WTC11 (cell line): ENCODE data around the gene FANCI. TPM values are rescaled to one million over a fixed set of nuclear protein-coding genes. Genes with fewer than 3 reads are reported as not detected.

ENCODE experiments used
- ATAC-seq: fragments of 200-7000 bp; cut with Tn5 transposase; 2 replicates; pipeline ENCODE4 v1.10.0; 2021; ENCODE audit warnings: mild to moderate bottlenecking, moderate library complexity
- CTCF ChIA-PET: fragments of 300-600 bp; sonication (Branson Sonifier 250); formaldehyde crosslinking; loops from one replicate; lab custom pipeline; 2021; ENCODE audit warnings: antibody characterized with exemption; lab: Charles Lee
- POLR2A ChIA-PET: fragments of 350-600 bp; sonication (Branson Sonifier 250); formaldehyde crosslinking; loops from one replicate; lab custom pipeline; 2021; ENCODE audit warnings: antibody characterized with exemption; lab: Charles Lee
- DNase-seq: peaks from one replicate; pipeline ENCODE4 v3.0.0; 2021; ENCODE audit warnings: low spot score
- H3K27ac Mint-ChIP-seq: 2 replicates; pipeline ENCODE4 v1.8.0; 2021; ENCODE audit warnings: mixed read lengths
- H3K27me3 Mint-ChIP-seq: 2 replicates; pipeline ENCODE4 v1.8.0; 2021; ENCODE audit warnings: low read depth, mild to moderate bottlenecking, moderate library complexity, mixed read lengths
- H3K36me3 Mint-ChIP-seq: 2 replicates; pipeline ENCODE4 v1.8.0; 2021; ENCODE audit warnings: mixed read lengths
- H3K4me1 Mint-ChIP-seq: 2 replicates; pipeline ENCODE4 v1.8.0; 2022; ENCODE audit warnings: mixed read lengths
- H3K4me3 Mint-ChIP-seq: 2 replicates; pipeline ENCODE4 v1.8.0; 2021; ENCODE audit warnings: mild to moderate bottlenecking, moderate library complexity, mixed read lengths
- H3K9me3 Mint-ChIP-seq: 2 replicates; pipeline ENCODE4 v1.8.0; 2021; ENCODE audit warnings: mixed read lengths
- AFF4 ChIP-seq: sonication (generic); formaldehyde crosslinking; IDR thresholded peaks from 2 replicates; pipeline ENCODE4 v1.8.1; 2023; ENCODE audit warnings: mild to moderate bottlenecking, missing genetic modification reagents, borderline replicate concordance
- AR ChIP-seq: fragments of 250-450 bp; sonication (Bioruptor Pico); IDR thresholded peaks from 2 replicates; pipeline ENCODE4 v1.9.0; 2021; ENCODE audit warnings: mild to moderate bottlenecking
- ARID4B ChIP-seq: sonication (generic); formaldehyde crosslinking; IDR thresholded peaks from 2 replicates; pipeline ENCODE4 v1.8.0; 2023; ENCODE audit warnings: missing genetic modification reagents, mild to moderate bottlenecking, borderline replicate concordance
- ATF6 ChIP-seq: sonication (generic); formaldehyde crosslinking; IDR thresholded peaks from 2 replicates; pipeline ENCODE4 v1.8.1; 2023; ENCODE audit warnings: mild to moderate bottlenecking, missing genetic modification reagents
- CREB1 ChIP-seq: sonication (generic); formaldehyde crosslinking; IDR thresholded peaks from 2 replicates; pipeline ENCODE4 v1.8.0; 2023; ENCODE audit warnings: mild to moderate bottlenecking, missing genetic modification reagents
- HMGA2 ChIP-seq: fragments of 250-450 bp; sonication (Bioruptor Pico); IDR thresholded peaks from 2 replicates; pipeline ENCODE4 v1.4.0; 2021; ENCODE audit warnings: mild to moderate bottlenecking, moderate library complexity
- IRF2 ChIP-seq: sonication (generic); formaldehyde crosslinking; IDR thresholded peaks from 2 replicates; pipeline ENCODE4 v1.8.0; 2022; ENCODE audit warnings: low read depth, missing genetic modification reagents, borderline replicate concordance
- RELA ChIP-seq: sonication (generic); formaldehyde crosslinking; IDR thresholded peaks from 2 replicates; pipeline ENCODE4 v1.8.1; 2022; ENCODE audit warnings: missing genetic modification reagents, mild to moderate bottlenecking, borderline replicate concordance
- TEAD1 ChIP-seq: sonication (generic); formaldehyde crosslinking; IDR thresholded peaks from 2 replicates; pipeline ENCODE4 v1.8.0; 2022; ENCODE audit warnings: mild to moderate bottlenecking, missing genetic modification reagents
- ZNF396 ChIP-seq: fragments of 250-450 bp; sonication (Bioruptor Pico); IDR thresholded peaks from 2 replicates; pipeline ENCODE4 v1.8.0; 2021; ENCODE audit warnings: mild to moderate bottlenecking, moderate library complexity, borderline replicate concordance
- total RNA-seq: library from RNA; stranded (reverse); gene quantifications from 3 replicates; pipeline ENCODE4 v1.2.3, GENCODE V29; 2021
- TF ChIP-seq, protein P1 (sequence below): sonication (generic); formaldehyde crosslinking; IDR thresholded peaks from 2 replicates; pipeline ENCODE4 v1.8.0; 2022; ENCODE audit warnings: mild to moderate bottlenecking, missing genetic modification reagents
- TF ChIP-seq, protein P2 (sequence below): sonication (generic); formaldehyde crosslinking; IDR thresholded peaks from 2 replicates; pipeline ENCODE4 v1.8.1; 2023; ENCODE audit warnings: mild to moderate bottlenecking, missing genetic modification reagents, moderate library complexity

Gene FANCI
- total RNA-seq, 1 experiment from 2014 or later, result 108 TPM

DNA sequence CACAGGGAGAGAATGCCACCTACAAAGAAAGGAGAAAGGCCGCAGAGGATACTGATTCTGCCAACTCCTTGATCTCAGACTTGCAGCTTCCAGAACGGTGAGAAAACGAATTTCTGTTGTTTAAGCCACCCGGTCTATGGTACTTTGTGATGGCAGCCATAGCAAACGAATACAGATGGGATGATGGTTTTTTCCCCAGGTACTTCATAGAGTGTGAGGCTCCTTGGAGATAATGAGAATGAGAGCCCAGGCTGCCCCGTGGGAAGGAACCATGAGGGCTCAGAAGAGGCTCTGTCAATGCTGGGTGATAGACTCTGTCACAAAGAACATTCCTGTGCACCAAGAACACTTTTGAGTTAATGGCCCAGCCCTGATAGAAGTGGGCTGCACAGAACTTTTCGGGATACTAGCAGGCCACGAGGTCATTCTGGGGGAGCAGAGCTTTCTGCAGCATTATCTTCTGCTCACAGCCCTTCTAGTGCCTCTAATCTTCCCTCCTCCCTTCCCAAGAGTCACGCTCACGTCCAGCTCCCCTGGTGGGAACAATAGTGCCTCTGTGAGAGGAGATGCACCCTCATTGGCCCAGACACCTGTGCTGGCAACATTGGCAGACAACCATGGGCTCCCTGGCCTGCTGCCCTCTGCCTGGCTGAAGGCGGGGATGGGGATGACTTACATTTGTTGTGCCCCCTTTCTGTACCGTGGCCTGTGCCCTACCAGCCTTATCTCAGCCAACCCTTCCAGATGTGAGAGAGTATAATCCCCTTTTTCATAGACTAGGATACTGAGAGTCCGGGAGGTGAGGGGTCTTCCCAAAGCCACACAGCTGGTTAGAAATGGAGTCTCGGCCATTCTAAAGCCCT, 17.2 kb upstream of the FANCI start:
- Mint-ChIP-seq H3K4me1 (no peaks in the 10 kb centered on the region; the same call in 1 of the 2 replicates), H3K27ac (no peak overlapping the region), H3K4me3 (no peak overlapping the region), H3K27me3 (peaks cover 3% of the 10 kb centered on the region), H3K36me3 (no peaks in the 10 kb centered on the region), H3K9me3 (no peaks in the 10 kb centered on the region)
- TF ChIP-seq, protein P1, sequence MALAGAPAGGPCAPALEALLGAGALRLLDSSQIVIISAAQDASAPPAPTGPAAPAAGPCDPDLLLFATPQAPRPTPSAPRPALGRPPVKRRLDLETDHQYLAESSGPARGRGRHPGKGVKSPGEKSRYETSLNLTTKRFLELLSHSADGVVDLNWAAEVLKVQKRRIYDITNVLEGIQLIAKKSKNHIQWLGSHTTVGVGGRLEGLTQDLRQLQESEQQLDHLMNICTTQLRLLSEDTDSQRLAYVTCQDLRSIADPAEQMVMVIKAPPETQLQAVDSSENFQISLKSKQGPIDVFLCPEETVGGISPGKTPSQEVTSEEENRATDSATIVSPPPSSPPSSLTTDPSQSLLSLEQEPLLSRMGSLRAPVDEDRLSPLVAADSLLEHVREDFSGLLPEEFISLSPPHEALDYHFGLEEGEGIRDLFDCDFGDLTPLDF (CRISPR knock-in tag), result no peak
- TF ChIP-seq IRF2 (CRISPR knock-in tag), result no peak
- no peak for TF ChIP-seq AR
- TF ChIP-seq TEAD1 (CRISPR knock-in tag), result no peak
- TF ChIP-seq, protein P2, sequence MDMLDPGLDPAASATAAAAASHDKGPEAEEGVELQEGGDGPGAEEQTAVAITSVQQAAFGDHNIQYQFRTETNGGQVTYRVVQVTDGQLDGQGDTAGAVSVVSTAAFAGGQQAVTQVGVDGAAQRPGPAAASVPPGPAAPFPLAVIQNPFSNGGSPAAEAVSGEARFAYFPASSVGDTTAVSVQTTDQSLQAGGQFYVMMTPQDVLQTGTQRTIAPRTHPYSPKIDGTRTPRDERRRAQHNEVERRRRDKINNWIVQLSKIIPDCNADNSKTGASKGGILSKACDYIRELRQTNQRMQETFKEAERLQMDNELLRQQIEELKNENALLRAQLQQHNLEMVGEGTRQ (CRISPR knock-in tag), result no peak
- TF ChIP-seq HMGA2 (CRISPR knock-in tag), result no peak
- no peak for TF ChIP-seq ATF6 (CRISPR knock-in tag)
- no peak for TF ChIP-seq ZNF396 (CRISPR knock-in tag)
- no peak for TF ChIP-seq CREB1 (CRISPR knock-in tag)
- no peak for TF ChIP-seq RELA (CRISPR knock-in tag)
- TF ChIP-seq AFF4 (CRISPR knock-in tag), result no peak
- TF ChIP-seq ARID4B (CRISPR knock-in tag), result no peak
- no peak for ATAC-seq
- DNase-seq, result no peak
- ChIA-PET POLR2A (no interaction called here), CTCF (interaction anchor here (1.1 to 2.6 kb wide), 3 partner anchors 18 to 132 kb away, joined by 5 to 15 read pairs (median 8); partner anchors contain the start of gene FANCI)
